Nephron progenitor cell (in vitro differentiated cells): Measurements from ENCODE around the gene DUOX1.

ENCODE experiments used
- DNase-seq: peaks from one replicate; pipeline ENCODE4 v3.0.0; 2021
- H3K27ac Mint-ChIP-seq: 2 replicates; pipeline ENCODE4 v1.8.0; 2021; ENCODE audit warnings: mild to moderate bottlenecking, moderate library complexity, mixed read lengths
- H3K27me3 Mint-ChIP-seq: 2 replicates; pipeline ENCODE4 v1.8.0; 2021; ENCODE audit warnings: mild to moderate bottlenecking, low read depth, mixed read lengths; ENCODE audit not compliant: poor library complexity
- H3K36me3 Mint-ChIP-seq: 2 replicates; pipeline ENCODE4 v1.8.0; 2021; ENCODE audit warnings: low read depth, mixed read lengths
- H3K4me1 Mint-ChIP-seq: 2 replicates; pipeline ENCODE4 v1.8.0; 2021; ENCODE audit warnings: mixed read lengths
- H3K4me3 Mint-ChIP-seq: 2 replicates; pipeline ENCODE4 v1.8.0; 2021; ENCODE audit warnings: mild to moderate bottlenecking, moderate library complexity, mixed read lengths
- H3K9me3 Mint-ChIP-seq: 2 replicates; pipeline ENCODE4 v1.8.0; 2021; ENCODE audit warnings: mild to moderate bottlenecking, moderate library complexity, mixed read lengths
- CTCF ChIP-seq: fragments of 200-600 bp; sonication (generic); IDR thresholded peaks from 2 replicates; pipeline ENCODE4 v1.5.0; 2021; ENCODE audit warnings: antibody characterized with exemption

The DUOX1 gene

DNA sequence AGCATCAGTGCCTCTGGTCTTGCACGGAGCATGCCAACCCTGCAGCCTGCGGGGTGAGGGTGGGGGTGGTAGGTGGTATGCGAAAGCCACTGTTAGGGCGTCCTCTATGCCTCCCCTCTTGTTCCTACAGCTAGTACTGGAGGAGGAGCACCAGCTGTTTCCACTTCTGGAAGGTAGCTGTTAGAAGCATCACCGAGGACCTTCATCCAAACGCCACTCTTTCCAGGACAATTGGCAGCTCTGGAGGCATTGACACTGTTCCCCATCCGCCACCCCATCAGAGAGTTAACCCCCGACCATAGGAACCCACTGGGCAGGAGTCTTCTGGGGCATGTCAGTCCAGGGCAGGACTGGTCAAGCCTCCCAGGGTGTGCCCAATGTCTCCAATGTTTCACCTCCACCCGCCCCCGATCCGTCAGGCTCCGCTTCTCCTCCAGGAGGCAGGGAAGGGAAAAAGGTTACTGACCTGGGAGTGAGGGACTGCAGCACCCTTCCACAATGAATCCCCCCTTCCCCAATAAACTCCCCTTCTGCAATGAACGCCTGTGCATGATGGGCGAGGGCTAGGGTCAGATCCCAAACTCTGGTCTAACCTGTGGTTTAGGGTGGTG is 16.3 kb upstream of the DUOX1 start:
- Mint-ChIP-seq H3K4me1 (peaks cover 31% of the 10 kb centered on the region), H3K4me3 (peak overlapping the region; percentile 67), H3K36me3 (no peaks in the 10 kb centered on the region), H3K9me3 (peaks cover 3% of the 10 kb centered on the region), H3K27ac (no peak overlapping the region), H3K27me3 (peaks cover 96% of the 10 kb centered on the region)
- no peak for TF ChIP-seq CTCF
- no peak for DNase-seq

DNA sequence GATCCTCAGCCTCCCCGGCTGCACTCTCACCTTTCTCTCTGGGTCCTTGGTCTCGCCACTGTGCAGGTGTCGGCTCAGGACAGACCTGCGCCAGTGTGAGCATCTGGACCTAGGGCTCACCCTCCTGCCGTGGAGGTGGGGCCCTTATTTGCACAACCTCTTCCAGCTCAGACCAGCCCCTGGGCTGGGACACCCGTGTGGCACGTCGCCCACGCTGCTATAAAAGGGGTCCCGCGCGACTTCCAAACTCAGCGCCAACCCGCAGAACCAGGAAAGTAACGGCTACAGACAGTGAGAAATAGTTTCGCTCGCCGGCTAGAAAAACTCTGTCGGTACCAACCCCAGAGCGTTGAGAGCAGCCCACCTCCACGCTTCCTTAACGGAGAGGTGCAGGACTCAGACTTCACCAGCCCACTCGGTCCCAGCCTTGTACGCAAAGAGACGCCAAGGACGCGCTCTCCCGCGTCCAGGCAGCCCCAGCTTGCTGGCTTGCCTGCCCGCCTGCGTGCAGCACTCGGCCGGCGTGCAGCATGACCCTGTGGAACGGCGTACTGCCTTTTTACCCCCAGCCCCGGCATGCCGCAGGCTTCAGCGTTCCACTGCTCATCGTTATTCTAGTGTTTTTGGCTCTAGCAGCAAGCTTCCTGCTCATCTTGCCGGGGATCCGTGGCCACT is 15.6 kb upstream of the DUOX1 start, which contains the start of the genes DUOX2 and DUOXA2:
Gene DUOX2, minus strand, starts transcription at position 97 of the 675 bp plus-strand sequence. CDS start 761 bp downstream, outside the sequence.
Gene DUOXA2, plus strand, starts transcription at position 251 of the 675 bp plus-strand sequence. Its CDS starts 280 bp downstream, at position 531.
- H3K9me3 Mint-ChIP-seq, result peaks cover 3% of the 10 kb centered on the region
- peak within 1 kb of the TSS; percentile 67 for H3K4me3 Mint-ChIP-seq
- no peak within 1 kb of the TSS for H3K27ac Mint-ChIP-seq
- H3K36me3 Mint-ChIP-seq, result no peaks in the 10 kb centered on the region
- DNase-seq, result peak; percentile 47
- TF ChIP-seq CTCF, result no peak
- H3K4me1 Mint-ChIP-seq, result peaks cover 31% of the 10 kb centered on the region
- peaks cover 95% of the 10 kb centered on the region for H3K27me3 Mint-ChIP-seq

DNA sequence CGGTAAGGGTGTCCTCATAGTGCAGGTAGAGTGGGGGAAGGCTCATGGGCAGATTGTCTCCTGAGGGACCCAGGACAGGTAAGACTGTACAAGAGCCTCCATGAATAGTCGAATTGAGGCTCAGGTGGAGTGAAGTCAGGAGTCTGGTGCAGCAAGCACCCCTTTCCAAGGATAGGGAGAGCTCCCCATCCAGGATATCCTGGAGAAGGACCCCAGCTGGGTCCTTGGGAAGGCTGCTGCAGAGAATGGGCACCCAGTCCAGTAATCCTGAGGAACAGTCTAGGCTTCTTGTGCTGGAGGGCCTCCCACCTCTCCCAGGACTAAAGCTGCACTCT is 15.1 kb upstream of the DUOX1 start:
- Mint-ChIP-seq H3K36me3 (no peaks in the 10 kb centered on the region), H3K4me3 (peak overlapping the region; percentile 67), H3K4me1 (peaks cover 31% of the 10 kb centered on the region), H3K27me3 (peaks cover 92% of the 10 kb centered on the region), H3K27ac (no peak overlapping the region), H3K9me3 (peaks cover 2% of the 10 kb centered on the region)
- no peak for TF ChIP-seq CTCF
- no peak for DNase-seq

DNA sequence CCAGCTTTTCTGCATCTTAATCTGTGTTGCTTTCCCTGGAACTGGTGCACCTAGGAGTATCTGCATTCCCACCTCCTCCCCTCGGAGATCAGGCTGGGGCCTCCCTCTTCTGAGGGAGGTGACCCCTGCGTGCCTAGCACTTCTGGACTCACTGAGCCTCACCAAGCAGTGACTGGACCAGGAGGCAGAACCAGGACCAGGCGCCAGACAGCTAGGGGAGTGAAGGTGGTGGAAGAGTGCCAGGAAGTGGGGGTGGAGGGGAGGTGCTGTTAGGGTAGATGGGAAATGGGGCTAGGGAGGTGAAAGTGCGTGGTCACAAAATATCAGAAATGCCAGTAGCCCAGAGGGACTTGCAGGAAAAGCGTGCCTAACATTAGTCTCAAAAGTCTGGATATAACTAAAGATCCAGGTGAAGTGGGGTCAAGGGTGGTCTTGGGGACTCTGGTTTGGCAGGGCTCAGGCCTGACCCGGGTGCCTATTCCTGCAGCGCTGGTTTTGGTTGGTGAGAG is 14.4 kb upstream of the DUOX1 start:
- H3K27me3 Mint-ChIP-seq, result peaks cover 92% of the 10 kb centered on the region

DNA sequence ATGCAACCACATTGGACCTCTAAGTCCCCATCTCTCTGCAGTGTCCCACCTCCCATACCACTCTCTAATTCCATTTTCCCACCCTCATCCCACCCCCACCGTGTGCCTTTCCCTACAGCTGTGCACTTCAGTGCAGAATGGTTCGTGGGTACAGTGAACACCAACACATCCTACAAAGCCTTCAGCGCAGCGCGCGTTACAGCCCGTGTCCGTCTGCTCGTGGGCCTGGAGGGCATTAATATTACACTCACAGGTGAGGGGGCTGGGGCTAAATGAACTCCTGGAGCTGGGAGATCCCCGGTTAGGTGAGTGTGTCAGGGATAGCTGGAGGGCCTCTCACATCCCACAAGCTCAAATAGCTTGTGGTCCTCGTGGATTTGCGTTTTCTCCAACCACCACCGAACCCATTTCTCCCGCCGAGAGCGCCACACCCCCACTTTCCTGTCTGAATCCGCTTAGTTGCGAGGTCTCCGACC is 13.8 kb upstream of the DUOX1 start:
- H3K36me3 Mint-ChIP-seq, result no peaks in the 10 kb centered on the region
- no peaks in the 10 kb centered on the region for H3K9me3 Mint-ChIP-seq
- peaks cover 31% of the 10 kb centered on the region for H3K4me1 Mint-ChIP-seq
- no peak for DNase-seq
- no peak overlapping the region for H3K27ac Mint-ChIP-seq
- H3K4me3 Mint-ChIP-seq, result no peak overlapping the region
- peaks cover 95% of the 10 kb centered on the region for H3K27me3 Mint-ChIP-seq
- TF ChIP-seq CTCF, result no peak

More for the DNA sequence above, 14.4 kb upstream of the DUOX1 start:
- Mint-ChIP-seq H3K36me3 (no peaks in the 10 kb centered on the region), H3K9me3 (no peaks in the 10 kb centered on the region), H3K4me3 (no peak overlapping the region), H3K27ac (no peak overlapping the region), H3K4me1 (peaks cover 31% of the 10 kb centered on the region)
- TF ChIP-seq CTCF, result no peak
- no peak for DNase-seq
